Stomach (tissue), 9 donors: Measurements from ENCODE around the gene ULBP1. TPM values are rescaled to one million over a fixed set of nuclear protein-coding genes. Genes with fewer than 3 reads are reported as not detected.

Experiments used
- DNase-seq, 2 donors: peaks; one replicate each; pipeline versions ENCODE4 v3.0.0 to v3.0.0-alpha.2; 2013 to 2019
- H3K27ac ChIP-seq, 5 donors: fragments of 200-600 bp in 4 of 5; sonication (generic) in 4 of 5; one replicate each; pipeline ENCODE4 v1.5.1; 2013 to 2019; ENCODE audit warnings: mild to moderate bottlenecking in 1 of 5, moderate library complexity in 1 of 5
- H3K27me3 ChIP-seq, 3 donors: fragments of 200-600 bp; sonication (generic); one replicate each; pipeline ENCODE4 v1.5.1; 2017 to 2019; ENCODE audit warnings: mixed run types in 1 of 3
- H3K36me3 ChIP-seq, 4 donors: fragments of 200-600 bp; sonication (generic); 1 replicate in 3 of 4; 2 replicates in 1 of 4; pipeline ENCODE4 v1.5.1; 2016 to 2019
- H3K4me1 ChIP-seq, 4 donors: fragments of 200-600 bp; sonication (generic); one replicate each; pipeline ENCODE4 v1.5.1; 2016 to 2019
- H3K4me3 ChIP-seq, 4 donors: fragments of 200-600 bp; sonication (generic) in 3 of 4; one replicate each; pipeline ENCODE4 v1.5.1; 2016 to 2019; ENCODE audit warnings: mild to moderate bottlenecking in 1 of 4
- H3K9me3 ChIP-seq, 4 donors: fragments of 200-600 bp; sonication (generic); one replicate each; pipeline ENCODE4 v1.5.1; 2016 to 2019
- CTCF ChIP-seq, 7 experiments: fragments of 450-650 bp in 4 of 7; fragments of 200-600 bp in 3 of 7; sonication (generic) in 3 of 7; IDR thresholded peaks; one replicate each; pipeline ENCODE4 v1.5.1; 2016 to 2019; ENCODE audit warnings: antibody characterized with exemption in 7 of 7, control low read depth in 2 of 7, mild to moderate bottlenecking in 1 of 7
- EP300 ChIP-seq: sonication (generic); formaldehyde crosslinking; IDR thresholded peaks from one replicate; pipeline ENCODE4 v1.6.1; 2017; ENCODE audit warnings: antibody characterized with exemption
- POLR2A ChIP-seq, 4 donors: fragments of 450-650 bp; IDR thresholded peaks; one replicate each; pipeline ENCODE4 v1.6.1; 2016; ENCODE audit warnings: antibody characterized with exemption in 4 of 4, control low read depth in 2 of 4, mild to moderate bottlenecking in 1 of 4, moderate library complexity in 1 of 4
- POLR2AphosphoS5 ChIP-seq, 3 donors: sonication (generic); formaldehyde crosslinking; IDR thresholded peaks; one replicate each; pipeline ENCODE4 v1.6.1; 2016; ENCODE audit warnings: antibody characterized with exemption in 3 of 3
- WGBS, 5 donors: extraction: QIAGEN DNeasy Blood & Tissue Kit in 3 of 5; methylation state at CpG; one replicate each; pipeline versions ENCODE4 v1.1.5 to v1.1.7; 2013 to 2018; 5-methylcytosine and 5-hydroxymethylcytosine counted together
- intact Hi-C: fragments of 100-400 bp; cut with DNase I; formaldehyde crosslinking; loops from one replicate; pipeline ENCODE4 v1.15.1; 2023; ENCODE audit warnings: low total_unique reads
- polyA plus RNA-seq, 3 donors: library from polyadenylated mRNA; stranded (reverse); fragments of 200-250 nt; gene quantifications; one replicate each; pipeline ENCODE4 v1.2.3, GENCODE V29; 2013
- total RNA-seq, 5 donors: library from RNA; depleted of rRNA; stranded (reverse); fragments of >200 nt; gene quantifications; one replicate each; pipeline versions ENCODE4 v1.1.0 to v1.2.3, GENCODE V29; 2014 to 2016
- donor health status: healthy with polysubstance abuse.
- donor health status: Bipolar disorder and iron deficiency.
- donor health status: healthy.

ULBP1 gene
- total and polyA plus RNA-seq, 8 donors = 0.03 to 1.3 TPM; not detected in 6

- 64 to 72% (median 68%) methylated on average over 6 of the region's 6 CpGs for WGBS, 5 donors
- H3K27me3 ChIP-seq = peaks cover 0 to 94% (median 41%) of the 10 kb centered on the region in 3 donors
- H3K9me3 ChIP-seq = no peaks in the 10 kb centered on the region
- no peaks in the 10 kb centered on the region for H3K36me3 ChIP-seq
- H3K4me3 ChIP-seq = no peak overlapping the region
- no peak for DNase-seq
- intact Hi-C loops = no loop called here
- no peak for TF ChIP-seq POLR2A (IDR thresholded peaks at IDR 0.05)
- no peak for TF ChIP-seq EP300
- no peak for TF ChIP-seq POLR2AphosphoS5 (IDR thresholded peaks at IDR 0.05)
- TF ChIP-seq CTCF (IDR thresholded peaks at IDR 0.05) = no peak
- no peak overlapping the region for H3K27ac ChIP-seq
- H3K4me1 ChIP-seq = peaks cover 0 to 2% (median 0%) of the 10 kb centered on the region in 4 donors
These were observed 32.2 kb upstream of the ULBP1 start for GRCh38 chr6:149931501-149931900.

- Histone ChIP-seq H3K4me3 (no peak overlapping the region), H3K4me1 (peaks cover 0 to under 1% (median 0%) of the 10 kb centered on the region in 4 donors), H3K36me3 (no peaks in the 10 kb centered on the region), H3K27me3 (peaks cover 0 to 98% (median 51%) of the 10 kb centered on the region in 3 donors), H3K9me3 (no peaks in the 10 kb centered on the region), H3K27ac (no peak overlapping the region)
- WGBS, 5 donors = 51 to 66% (median 52%) methylated on average over 5 of the region's 5 CpGs
- intact Hi-C loops = no loop called here
- DNase-seq = no peak
- no peak for TF ChIP-seq CTCF (IDR thresholded peaks at IDR 0.05)
- TF ChIP-seq POLR2A (IDR thresholded peaks at IDR 0.05) = no peak
- no peak for TF ChIP-seq EP300
- TF ChIP-seq POLR2AphosphoS5 (IDR thresholded peaks at IDR 0.05) = no peak
These were observed 30.7 kb upstream of the ULBP1 start for GRCh38 chr6:149933036-149933435.

- intact Hi-C loops = no loop called here
- Histone ChIP-seq H3K27me3 (peaks cover 3 to 98% (median 54%) of the 10 kb centered on the region in 3 donors), H3K9me3 (no peaks in the 10 kb centered on the region), H3K27ac (no peak overlapping the region), H3K36me3 (no peaks in the 10 kb centered on the region), H3K4me3 (no peak overlapping the region), H3K4me1 (peaks cover 4% of the 10 kb centered on the region in 4 donors)
- DNase-seq = no peak
- 30 to 41% (median 32%) methylated on average over 3 of the region's 3 CpGs for WGBS, 5 donors
- TF ChIP-seq CTCF (IDR thresholded peaks at IDR 0.05) (no peak), POLR2AphosphoS5 (IDR thresholded peaks at IDR 0.05) (no peak), EP300 (no peak), POLR2A (IDR thresholded peaks at IDR 0.05) (no peak)
These were observed 30.3 kb upstream of the ULBP1 start for GRCh38 chr6:149933461-149933860.

- Histone ChIP-seq H3K9me3 (no peaks in the 10 kb centered on the region), H3K27me3 (peaks cover 14 to 98% (median 54%) of the 10 kb centered on the region in 3 donors), H3K36me3 (no peaks in the 10 kb centered on the region), H3K27ac (no peak overlapping the region), H3K4me3 (no peak overlapping the region), H3K4me1 (peaks cover 10 to 13% (median 11%) of the 10 kb centered on the region in 4 donors)
- TF ChIP-seq CTCF (IDR thresholded peaks at IDR 0.05) (peak in 5 of 7 experiments; percentile 53 to 91 (median 82)), POLR2A (IDR thresholded peaks at IDR 0.05) (no peak), EP300 (no peak), POLR2AphosphoS5 (IDR thresholded peaks at IDR 0.05) (peak in 1 of 3 donors; percentile 17)
- intact Hi-C loops = no loop called here
- DNase-seq = peak; percentile 73 to 82
- 32 to 44% (median 38%) methylated on average over 11 of the region's 11 CpGs for WGBS, 5 donors
These were observed 29.2 kb upstream of the ULBP1 start for GRCh38 chr6:149934249-149935156.
